Neural progenitor cell (in vitro differentiated cells): ENCODE data around the gene FGF7.

Experiments used
- CTCF ChIP-seq: fragments of 200-600 bp; sonication (generic); IDR thresholded peaks from 2 replicates; pipeline ENCODE4 v1.5.1; 2017; ENCODE audit warnings: antibody characterized with exemption, mild to moderate bottlenecking
- EZH2 ChIP-seq: fragments of 200-600 bp; sonication (generic); IDR thresholded peaks from 2 replicates; pipeline ENCODE4 v1.6.1; 2017; ENCODE audit warnings: antibody characterized with exemption, mild to moderate bottlenecking, moderate library complexity
- EZH2phosphoT487 ChIP-seq: fragments of 200-600 bp; sonication (generic); IDR thresholded peaks from 2 replicates; pipeline ENCODE4 v1.6.1; 2017; ENCODE audit warnings: antibody characterized with exemption

GRCh38 chr15:49492830-49493229 is 69.8 kb downstream of the FGF7 start:
- no peak for TF ChIP-seq CTCF
- TF ChIP-seq EZH2 = no peak
- no peak for TF ChIP-seq EZH2phosphoT487
